Ectodermal cell (in vitro differentiated cells): Measurements from ENCODE around the gene DUSP15.

Source experiments
- H3K27ac ChIP-seq: 2 replicates; pipeline ENCODE4 v1.7.0; 2013; ENCODE audit warnings: mild to moderate bottlenecking, low read depth, low read length; ENCODE audit not compliant: insufficient read depth, poor library complexity, severe bottlenecking
- H3K27me3 ChIP-seq: 2 replicates; pipeline ENCODE4 v1.7.0; 2013; ENCODE audit warnings: mild to moderate bottlenecking, low read length; ENCODE audit not compliant: insufficient read depth, control insufficient read depth, poor library complexity, severe bottlenecking
- H3K36me3 ChIP-seq: one replicate; pipeline ENCODE4 v1.7.0; 2013; ENCODE audit warnings: low read length; ENCODE audit not compliant: control insufficient read depth, insufficient read depth
- H3K4me1 ChIP-seq: one replicate; pipeline ENCODE4 v1.7.0; 2013; ENCODE audit warnings: low read length; ENCODE audit not compliant: control insufficient read depth, insufficient read depth
- H3K4me3 ChIP-seq: 2 replicates; pipeline ENCODE4 v1.7.0; 2013; ENCODE audit warnings: low read depth, low read length, control low read depth; ENCODE audit not compliant: insufficient read depth
- H3K9me3 ChIP-seq: 2 replicates; pipeline ENCODE4 v1.7.0; 2013; ENCODE audit warnings: mild to moderate bottlenecking, low read length, moderate library complexity; ENCODE audit not compliant: control insufficient read depth
- WGBS, 2 experiments: methylation state at CpG; one replicate each; pipeline ENCODE4 v1.1.7; 2013; ENCODE audit warnings: missing lambda C conversion rate in 2 of 2; 5-methylcytosine and 5-hydroxymethylcytosine counted together

DUSP15 gene

GRCh38 chr20:31910071-31910803 is 39.9 kb upstream of the DUSP15 start:
- H3K27me3 ChIP-seq, result no peaks in the 10 kb centered on the region
- 87 to 94% methylated on average over 4 of the region's 4 CpGs for WGBS, 2 experiments
- no peaks in the 10 kb centered on the region for H3K36me3 ChIP-seq
- no peaks in the 10 kb centered on the region for H3K9me3 ChIP-seq
- peaks cover 18% of the 10 kb centered on the region for H3K4me1 ChIP-seq
- no peak overlapping the region for H3K4me3 ChIP-seq
- no peak overlapping the region for H3K27ac ChIP-seq

GRCh38 chr20:31909253-31910070 is 39.1 kb upstream of the DUSP15 start:
- Histone ChIP-seq H3K27ac (no peak overlapping the region), H3K4me1 (peaks cover 15% of the 10 kb centered on the region), H3K36me3 (no peaks in the 10 kb centered on the region), H3K27me3 (no peaks in the 10 kb centered on the region), H3K4me3 (no peak overlapping the region), H3K9me3 (no peaks in the 10 kb centered on the region)
- 92 to 94% methylated on average over 17 of the region's 17 CpGs for WGBS, 2 experiments

- Histone ChIP-seq H3K9me3 (no peaks in the 10 kb centered on the region), H3K36me3 (no peaks in the 10 kb centered on the region), H3K27ac (no peak overlapping the region), H3K27me3 (no peaks in the 10 kb centered on the region), H3K4me3 (no peak overlapping the region), H3K4me1 (peaks cover 4% of the 10 kb centered on the region)
- 95% methylated on average over 11 of the region's 11 CpGs for WGBS, 2 experiments
Measured at GRCh38 chr20:31908424-31908823, 38.1 kb upstream of the DUSP15 start.

- Histone ChIP-seq H3K27me3 (no peaks in the 10 kb centered on the region), H3K4me3 (no peak overlapping the region), H3K36me3 (no peaks in the 10 kb centered on the region), H3K4me1 (peaks cover under 1% of the 10 kb centered on the region), H3K27ac (no peak overlapping the region), H3K9me3 (no peaks in the 10 kb centered on the region)
- WGBS, 2 experiments, result 95 to 97% methylated on average over 5 of the region's 5 CpGs
Measured at GRCh38 chr20:31908016-31908415, 37.7 kb upstream of the DUSP15 start.

- Histone ChIP-seq H3K4me1 (no peaks in the 10 kb centered on the region), H3K27me3 (no peaks in the 10 kb centered on the region), H3K9me3 (no peaks in the 10 kb centered on the region), H3K4me3 (no peak overlapping the region), H3K36me3 (no peaks in the 10 kb centered on the region), H3K27ac (no peak overlapping the region)
- WGBS, 2 experiments, result 90 to 96% methylated on average over 5 of the region's 5 CpGs
Measured at GRCh38 chr20:31907046-31907445, 36.7 kb upstream of the DUSP15 start.

- no peak overlapping the region for H3K4me3 ChIP-seq
- H3K4me1 ChIP-seq, result no peaks in the 10 kb centered on the region
- 67 to 73% methylated on average over 5 of the region's 5 CpGs for WGBS, 2 experiments
- no peaks in the 10 kb centered on the region for H3K9me3 ChIP-seq
- H3K36me3 ChIP-seq, result no peaks in the 10 kb centered on the region
- no peaks in the 10 kb centered on the region for H3K27me3 ChIP-seq
- H3K27ac ChIP-seq, result no peak overlapping the region
Measured at GRCh38 chr20:31906001-31906400, 35.7 kb upstream of the DUSP15 start.

- Histone ChIP-seq H3K27me3 (no peaks in the 10 kb centered on the region), H3K9me3 (no peaks in the 10 kb centered on the region), H3K4me3 (no peak overlapping the region), H3K27ac (no peak overlapping the region), H3K36me3 (no peaks in the 10 kb centered on the region), H3K4me1 (no peaks in the 10 kb centered on the region)
- 87 to 100% methylated on average over 1 of the region's 1 CpG for whole genome bisulfite sequencing, 2 experiments
Measured at GRCh38 chr20:31903627-31904386, 33.5 kb upstream of the DUSP15 start.

- no peak overlapping the region for H3K27ac ChIP-seq
- no peaks in the 10 kb centered on the region for H3K36me3 ChIP-seq
- no peaks in the 10 kb centered on the region for H3K9me3 ChIP-seq
- no peaks in the 10 kb centered on the region for H3K4me1 ChIP-seq
- 82 to 86% methylated on average over 5 to 6 of the region's 6 CpGs for WGBS, 2 experiments
- no peak overlapping the region for H3K4me3 ChIP-seq
- H3K27me3 ChIP-seq, result no peaks in the 10 kb centered on the region
Measured at GRCh38 chr20:31901615-31902014, 31.3 kb upstream of the DUSP15 start.

- Histone ChIP-seq H3K27me3 (no peaks in the 10 kb centered on the region), H3K9me3 (no peaks in the 10 kb centered on the region), H3K4me1 (no peaks in the 10 kb centered on the region), H3K36me3 (no peaks in the 10 kb centered on the region), H3K4me3 (no peak overlapping the region), H3K27ac (no peak overlapping the region)
- WGBS, 2 experiments, result 88 to 89% methylated on average over 9 of the region's 9 CpGs
Measured at GRCh38 chr20:31897541-31897940, 27.2 kb upstream of the DUSP15 start.

- Histone ChIP-seq H3K4me3 (no peak overlapping the region), H3K36me3 (no peaks in the 10 kb centered on the region), H3K9me3 (no peaks in the 10 kb centered on the region), H3K27ac (no peak overlapping the region), H3K4me1 (no peaks in the 10 kb centered on the region), H3K27me3 (no peaks in the 10 kb centered on the region)
- 91 to 95% methylated on average over 8 to 9 of the region's 9 CpGs for WGBS, 2 experiments
Measured at GRCh38 chr20:31896049-31896448, 25.7 kb upstream of the DUSP15 start.
